ENCODE data around the gene C3orf62.

The C3orf62 gene

GRCh38 chr3:49305608-49306007 lies 28.6 kb upstream of the C3orf62 start:
- TF ChIP-seq HDGF (IDR thresholded peaks at IDR 0.05; ENCODE audit: borderline replicate concordance) = no peak
- no peak for TF ChIP-seq NFRKB (IDR thresholded peaks at IDR 0.05)
- TF ChIP-seq FOXA1 (IDR thresholded peaks at IDR 0.05) = no peak
- no peak for TF ChIP-seq CTBP1 (IDR thresholded peaks at IDR 0.05; ENCODE audit: borderline replicate concordance)
- no peak for TF ChIP-seq PKNOX1 (IDR thresholded peaks at IDR 0.05)
- no peak for TF ChIP-seq TARDBP (IDR thresholded peaks at IDR 0.05)
- no peak for TF ChIP-seq SUZ12 (IDR thresholded peaks at IDR 0.05)
- TF ChIP-seq ARNT (IDR thresholded peaks at IDR 0.05) = no peak
- TF ChIP-seq L3MBTL2 (conservative IDR thresholded peaks at IDR 0.05) = no peak
- no peak for TF ChIP-seq BHLHE40 (IDR thresholded peaks at IDR 0.05; ENCODE audit: borderline replicate concordance)
- TF ChIP-seq LEF1 (IDR thresholded peaks at IDR 0.05; ENCODE audit: borderline replicate concordance) = no peak
- TF ChIP-seq FOXM1 (IDR thresholded peaks at IDR 0.05; ENCODE audit: borderline replicate concordance) = no peak
- no peak for TF ChIP-seq ZNF384 (IDR thresholded peaks at IDR 0.05)
- TF ChIP-seq FOXK2 (IDR thresholded peaks at IDR 0.05) = no peak
- no peak for TF ChIP-seq ELF4 (IDR thresholded peaks at IDR 0.05)
- no peak for TF ChIP-seq SP1 (IDR thresholded peaks at IDR 0.05)
- CTCF ChIA-PET = no interaction called here
- POLR2A ChIA-PET = no interaction called here
- no peak for DNase-seq (ENCODE audit: extremely low spot score)

GRCh38 chr3:49302613-49303012 lies 25.6 kb upstream of the C3orf62 start:
- no peak for DNase-seq (ENCODE audit: extremely low spot score)
- ChIA-PET POLR2A (no interaction called here), CTCF (interaction anchor here (1.5 kb wide), 1 partner anchor 14 kb away, joined by 4 read pairs; no protein-coding TSS in a partner anchor)
- TF ChIP-seq LEF1 (IDR thresholded peaks at IDR 0.05; ENCODE audit: borderline replicate concordance) = no peak
- TF ChIP-seq HDGF (IDR thresholded peaks at IDR 0.05; ENCODE audit: borderline replicate concordance) = no peak
- no peak for TF ChIP-seq SP1 (IDR thresholded peaks at IDR 0.05)
- no peak for TF ChIP-seq PKNOX1 (IDR thresholded peaks at IDR 0.05)
- no peak for TF ChIP-seq ELF4 (IDR thresholded peaks at IDR 0.05)
- TF ChIP-seq FOXK2 (IDR thresholded peaks at IDR 0.05) = no peak
- no peak for TF ChIP-seq FOXA1 (IDR thresholded peaks at IDR 0.05)
- TF ChIP-seq SUZ12 (IDR thresholded peaks at IDR 0.05) = no peak
- TF ChIP-seq NFRKB (IDR thresholded peaks at IDR 0.05) = no peak
- no peak for TF ChIP-seq ARNT (IDR thresholded peaks at IDR 0.05)
- TF ChIP-seq BHLHE40 (IDR thresholded peaks at IDR 0.05; ENCODE audit: borderline replicate concordance) = no peak
- TF ChIP-seq ZNF384 (IDR thresholded peaks at IDR 0.05) = no peak
- no peak for TF ChIP-seq TARDBP (IDR thresholded peaks at IDR 0.05)

GRCh38 chr3:49300595-49300994 lies 23.6 kb upstream of the C3orf62 start:
- CTCF ChIA-PET = no interaction called here
- TF ChIP-seq CTBP1 (IDR thresholded peaks at IDR 0.05; ENCODE audit: borderline replicate concordance) = no peak
- TF ChIP-seq ELF4 (IDR thresholded peaks at IDR 0.05) = no peak
- TF ChIP-seq TARDBP (IDR thresholded peaks at IDR 0.05) = no peak
- TF ChIP-seq FOXK2 (IDR thresholded peaks at IDR 0.05) = no peak
- TF ChIP-seq HDGF (IDR thresholded peaks at IDR 0.05; ENCODE audit: borderline replicate concordance) = no peak
- TF ChIP-seq FOXM1 (IDR thresholded peaks at IDR 0.05; ENCODE audit: borderline replicate concordance) = no peak
- TF ChIP-seq NFRKB (IDR thresholded peaks at IDR 0.05) = no peak
- no peak for TF ChIP-seq PKNOX1 (IDR thresholded peaks at IDR 0.05)
- no peak for TF ChIP-seq L3MBTL2 (conservative IDR thresholded peaks at IDR 0.05)
- no peak for TF ChIP-seq ARNT (IDR thresholded peaks at IDR 0.05)
- TF ChIP-seq SUZ12 (IDR thresholded peaks at IDR 0.05) = no peak
- no peak for TF ChIP-seq FOXA1 (IDR thresholded peaks at IDR 0.05)
- no peak for TF ChIP-seq SP1 (IDR thresholded peaks at IDR 0.05)
- no peak for TF ChIP-seq BHLHE40 (IDR thresholded peaks at IDR 0.05; ENCODE audit: borderline replicate concordance)
- no peak for TF ChIP-seq ZNF384 (IDR thresholded peaks at IDR 0.05)
- TF ChIP-seq LEF1 (IDR thresholded peaks at IDR 0.05; ENCODE audit: borderline replicate concordance) = no peak
- POLR2A ChIA-PET = no interaction called here
- no peak for DNase-seq (ENCODE audit: extremely low spot score)

- ChIA-PET CTCF (interaction anchor here (0.6 kb wide), 1 partner anchor 268 kb away, joined by 9 read pairs; no protein-coding TSS in a partner anchor), POLR2A (no interaction called here)
- no peak for TF ChIP-seq SUZ12 (IDR thresholded peaks at IDR 0.05)
- TF ChIP-seq CTBP1 (IDR thresholded peaks at IDR 0.05; ENCODE audit: borderline replicate concordance) = no peak
- no peak for TF ChIP-seq SP1 (IDR thresholded peaks at IDR 0.05)
- no peak for TF ChIP-seq TARDBP (IDR thresholded peaks at IDR 0.05)
- TF ChIP-seq NFRKB (IDR thresholded peaks at IDR 0.05) = no peak
- no peak for TF ChIP-seq FOXK2 (IDR thresholded peaks at IDR 0.05)
- TF ChIP-seq L3MBTL2 (conservative IDR thresholded peaks at IDR 0.05) = no peak
- DNase-seq (ENCODE audit: extremely low spot score) = no peak
These were observed 21.5 kb upstream of the C3orf62 start for GRCh38 chr3:49298511-49298910.

GRCh38 chr3:49296781-49297411 lies 19.9 kb upstream of the C3orf62 start:
- ChIA-PET CTCF (interaction anchor here (0.6 to 1.2 kb wide), 2 partner anchors 88 to 152 kb away, joined by 4 to 5 read pairs; no protein-coding TSS in a partner anchor), POLR2A (interaction anchor here (1.3 kb wide), 1 partner anchor 116 kb away, joined by 3 read pairs; the partner anchor contains the start of gene TCTA)
- DNase-seq (ENCODE audit: extremely low spot score) = no peak
- no peak for TF ChIP-seq SUZ12 (IDR thresholded peaks at IDR 0.05)
- no peak for TF ChIP-seq ZNF384 (IDR thresholded peaks at IDR 0.05)
- no peak for TF ChIP-seq L3MBTL2 (conservative IDR thresholded peaks at IDR 0.05)
- TF ChIP-seq TARDBP (IDR thresholded peaks at IDR 0.05) = no peak
- no peak for TF ChIP-seq BHLHE40 (IDR thresholded peaks at IDR 0.05; ENCODE audit: borderline replicate concordance)
- no peak for TF ChIP-seq ELF4 (IDR thresholded peaks at IDR 0.05)
- TF ChIP-seq LEF1 (IDR thresholded peaks at IDR 0.05; ENCODE audit: borderline replicate concordance) = no peak
- TF ChIP-seq HDGF (IDR thresholded peaks at IDR 0.05; ENCODE audit: borderline replicate concordance) = no peak
- TF ChIP-seq PKNOX1 (IDR thresholded peaks at IDR 0.05) = no peak
- TF ChIP-seq SP1 (IDR thresholded peaks at IDR 0.05) = no peak
- TF ChIP-seq NFRKB (IDR thresholded peaks at IDR 0.05) = no peak

Data from HEK293T (cell line).